Thymus (tissue), 11 donors: ENCODE results near the gene GAS7. TPM values are rescaled to one million over a fixed set of nuclear protein-coding genes. Genes with fewer than 3 reads are reported as not detected.

Experiments
- DNase-seq, 9 donors: peaks; one replicate each; pipeline ENCODE4 v3.0.0-alpha.2; 2013; ENCODE audit warnings: low spot score in 9 of 9, low read depth in 6 of 9, missing footprints in 1 of 9
- H3K27ac ChIP-seq, 2 donors: one replicate each; pipeline ENCODE4 v1.5.1; 2013; ENCODE audit warnings: control low read depth in 1 of 2, low read depth in 1 of 2, low read length in 1 of 2, mild to moderate bottlenecking in 1 of 2, moderate library complexity in 1 of 2
- H3K27me3 ChIP-seq, 2 donors: one replicate each; pipeline ENCODE4 v1.5.1; 2013; ENCODE audit warnings: low read length in 1 of 2; ENCODE audit not compliant: control insufficient read depth in 2 of 2, insufficient read depth in 1 of 2
- H3K36me3 ChIP-seq, 2 donors: one replicate each; pipeline ENCODE4 v1.5.1; 2013; ENCODE audit warnings: low read length in 1 of 2, mild to moderate bottlenecking in 1 of 2, moderate library complexity in 1 of 2; ENCODE audit not compliant: control insufficient read depth in 2 of 2, insufficient read depth in 2 of 2
- H3K4me1 ChIP-seq, 2 donors: one replicate each; pipeline ENCODE4 v1.5.1; 2013; ENCODE audit warnings: low read length in 2 of 2; ENCODE audit not compliant: control insufficient read depth in 2 of 2, insufficient read depth in 2 of 2
- H3K4me3 ChIP-seq, 2 donors: one replicate each; pipeline ENCODE4 v1.5.1; 2013; ENCODE audit warnings: low read length in 2 of 2, control low read depth in 1 of 2, mild to moderate bottlenecking in 1 of 2
- H3K9me3 ChIP-seq, 2 donors: one replicate each; pipeline ENCODE4 v1.5.1; 2013; ENCODE audit warnings: low read length in 1 of 2, mild to moderate bottlenecking in 1 of 2; ENCODE audit not compliant: control insufficient read depth in 2 of 2, insufficient read depth in 1 of 2
- WGBS: extraction: QIAGEN DNeasy Blood & Tissue Kit; methylation state at CpG from one replicate; pipeline ENCODE4 v1.1.7; 2013; 5-methylcytosine and 5-hydroxymethylcytosine counted together
- polyA plus RNA-seq: library from polyadenylated mRNA; stranded (reverse); fragments of 200-250 nt; gene quantifications from one replicate; pipeline ENCODE4 v1.2.3, GENCODE V29; 2013
- total RNA-seq: library from RNA; stranded (reverse); fragments of 120-200 nt; gene quantifications from one replicate; pipeline ENCODE4 v1.2.4, GENCODE V29; 2013
- donor health status: healthy.

GAS7 gene
- total and polyA plus RNA-seq, 2 donors: 4.3 to 9.7 TPM

GRCh38 chr17:10196384-10196895 is 2.0 kb downstream of the GAS7 start:
- no peaks in the 10 kb centered on the region for H3K36me3 ChIP-seq
- DNase-seq: no peak
- H3K4me1 ChIP-seq: peaks cover 22 to 30% of the 10 kb centered on the region in 2 donors
- H3K27ac ChIP-seq: no peak overlapping the region
- H3K27me3 ChIP-seq: peaks cover 0 to 20% of the 10 kb centered on the region in 2 donors
- WGBS: 92% methylated on average over 11 of the region's 11 CpGs
- H3K9me3 ChIP-seq: peaks cover 1 to 21% of the 10 kb centered on the region in 2 donors
- H3K4me3 ChIP-seq: no peak overlapping the region

DNA sequence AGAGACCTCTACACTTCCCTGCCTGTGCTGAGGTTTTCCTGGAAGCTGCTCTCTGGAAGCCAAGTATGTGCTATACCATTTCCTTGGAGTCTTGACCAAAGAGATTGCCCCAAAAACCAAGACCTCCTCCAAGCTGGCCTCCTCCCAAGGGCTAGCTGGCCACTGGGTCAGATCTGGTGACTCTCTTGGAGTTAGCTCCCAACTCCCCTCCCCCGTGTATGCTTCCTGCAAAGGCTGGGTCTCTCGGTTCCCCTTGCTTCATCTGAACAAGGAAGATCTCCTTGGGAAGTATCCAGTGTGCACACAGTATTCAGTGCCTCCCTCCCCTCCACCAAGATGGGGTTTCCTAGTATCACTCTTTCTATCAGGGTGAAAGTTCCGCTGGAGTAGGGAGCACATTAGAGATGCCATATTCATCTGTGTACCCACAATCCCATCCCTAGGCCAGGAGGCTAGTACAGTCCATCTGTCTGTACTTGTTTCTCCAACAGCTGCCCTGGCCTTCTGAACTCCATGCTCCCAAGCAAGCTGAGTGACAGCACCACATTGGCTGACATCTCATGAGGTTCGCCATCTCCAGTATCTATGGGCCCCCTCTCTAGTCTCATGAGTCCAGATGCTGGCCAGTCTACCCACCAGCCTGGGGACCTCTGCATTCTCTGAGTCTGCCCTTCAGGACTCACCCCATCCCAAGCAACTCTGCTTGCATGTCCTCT is 3.2 kb downstream of the GAS7 start:
- DNase-seq: no peak
- peaks cover 0 to 20% of the 10 kb centered on the region in 2 donors for H3K27me3 ChIP-seq
- no peak overlapping the region for H3K4me3 ChIP-seq
- H3K36me3 ChIP-seq: no peaks in the 10 kb centered on the region
- peak overlapping the region in 1 of 2 donors; percentile 18 for H3K27ac ChIP-seq
- WGBS: 96% methylated on average over 4 of the region's 4 CpGs
- peaks cover 22 to 30% of the 10 kb centered on the region in 2 donors for H3K4me1 ChIP-seq
- peaks cover 1 to 21% of the 10 kb centered on the region in 2 donors for H3K9me3 ChIP-seq

GRCh38 chr17:10193632-10194031 is 4.8 kb downstream of the GAS7 start:
- no peak overlapping the region for H3K27ac ChIP-seq
- WGBS: 98% methylated on average over 2 of the region's 2 CpGs
- no peak for DNase-seq
- H3K27me3 ChIP-seq: peaks cover 0 to 13% of the 10 kb centered on the region in 2 donors
- no peaks in the 10 kb centered on the region for H3K36me3 ChIP-seq
- no peak overlapping the region for H3K4me3 ChIP-seq
- peaks cover 16 to 18% of the 10 kb centered on the region in 2 donors for H3K4me1 ChIP-seq
- peaks cover 1 to 21% of the 10 kb centered on the region in 2 donors for H3K9me3 ChIP-seq

GRCh38 chr17:10192972-10193371 is 5.4 kb downstream of the GAS7 start:
- H3K27me3 ChIP-seq: peaks cover 0 to 11% of the 10 kb centered on the region in 2 donors
- no peak for DNase-seq
- whole genome bisulfite sequencing: 95% methylated on average over 2 of the region's 2 CpGs
- peaks cover 14 to 18% of the 10 kb centered on the region in 2 donors for H3K4me1 ChIP-seq
- no peak overlapping the region for H3K27ac ChIP-seq
- H3K4me3 ChIP-seq: no peak overlapping the region
- H3K36me3 ChIP-seq: no peaks in the 10 kb centered on the region
- H3K9me3 ChIP-seq: peaks cover 1 to 21% of the 10 kb centered on the region in 2 donors

- 98% methylated on average over 5 of the region's 5 CpGs for WGBS
- Histone ChIP-seq H3K4me3 (no peak overlapping the region), H3K36me3 (no peaks in the 10 kb centered on the region), H3K27ac (no peak overlapping the region), H3K27me3 (peaks cover 0 to 6% of the 10 kb centered on the region in 2 donors), H3K9me3 (peaks cover 1 to 21% of the 10 kb centered on the region in 2 donors), H3K4me1 (peaks cover 9 to 14% of the 10 kb centered on the region in 2 donors)
- no peak for DNase-seq
These were observed 5.9 kb downstream of the GAS7 start for GRCh38 chr17:10192461-10192860.

GRCh38 chr17:10187456-10187855 is 10.9 kb downstream of the GAS7 start:
- Histone ChIP-seq H3K4me3 (no peak overlapping the region), H3K27me3 (no peaks in the 10 kb centered on the region), H3K9me3 (no peaks in the 10 kb centered on the region), H3K27ac (no peak overlapping the region), H3K36me3 (no peaks in the 10 kb centered on the region), H3K4me1 (no peaks in the 10 kb centered on the region)
- DNase-seq: no peak
- WGBS: 96% methylated on average over 5 of the region's 5 CpGs

GRCh38 chr17:10186771-10187410 is 11.5 kb downstream of the GAS7 start:
- no peaks in the 10 kb centered on the region for H3K4me1 ChIP-seq
- H3K27me3 ChIP-seq: no peaks in the 10 kb centered on the region
- no peaks in the 10 kb centered on the region for H3K36me3 ChIP-seq
- H3K9me3 ChIP-seq: no peaks in the 10 kb centered on the region
- 94% methylated on average over 7 of the region's 7 CpGs for WGBS
- no peak overlapping the region for H3K27ac ChIP-seq
- H3K4me3 ChIP-seq: no peak overlapping the region
- DNase-seq: no peak

- no peaks in the 10 kb centered on the region for H3K4me1 ChIP-seq
- H3K9me3 ChIP-seq: no peaks in the 10 kb centered on the region
- DNase-seq: no peak
- H3K27ac ChIP-seq: no peak overlapping the region
- no peak overlapping the region for H3K4me3 ChIP-seq
- H3K36me3 ChIP-seq: no peaks in the 10 kb centered on the region
- H3K27me3 ChIP-seq: no peaks in the 10 kb centered on the region
- WGBS: 96% methylated on average over 8 of the region's 8 CpGs
These were observed 14.2 kb downstream of the GAS7 start for GRCh38 chr17:10183931-10184930.
